Activated CD4-positive, alpha-beta T cell treated with anti-CD3 and anti-CD28 coated beads for 4 hours (primary cell): ENCODE data around the gene PLIN4.

ENCODE experiments used
- DNase-seq, 2 donors: peaks; one replicate each; pipeline ENCODE4 v3.0.0-alpha.2; 2020

The PLIN4 gene

GRCh38 chr19:4454747-4455718, 63.3 kb downstream of the PLIN4 start:
- no peak for DNase-seq

DNA sequence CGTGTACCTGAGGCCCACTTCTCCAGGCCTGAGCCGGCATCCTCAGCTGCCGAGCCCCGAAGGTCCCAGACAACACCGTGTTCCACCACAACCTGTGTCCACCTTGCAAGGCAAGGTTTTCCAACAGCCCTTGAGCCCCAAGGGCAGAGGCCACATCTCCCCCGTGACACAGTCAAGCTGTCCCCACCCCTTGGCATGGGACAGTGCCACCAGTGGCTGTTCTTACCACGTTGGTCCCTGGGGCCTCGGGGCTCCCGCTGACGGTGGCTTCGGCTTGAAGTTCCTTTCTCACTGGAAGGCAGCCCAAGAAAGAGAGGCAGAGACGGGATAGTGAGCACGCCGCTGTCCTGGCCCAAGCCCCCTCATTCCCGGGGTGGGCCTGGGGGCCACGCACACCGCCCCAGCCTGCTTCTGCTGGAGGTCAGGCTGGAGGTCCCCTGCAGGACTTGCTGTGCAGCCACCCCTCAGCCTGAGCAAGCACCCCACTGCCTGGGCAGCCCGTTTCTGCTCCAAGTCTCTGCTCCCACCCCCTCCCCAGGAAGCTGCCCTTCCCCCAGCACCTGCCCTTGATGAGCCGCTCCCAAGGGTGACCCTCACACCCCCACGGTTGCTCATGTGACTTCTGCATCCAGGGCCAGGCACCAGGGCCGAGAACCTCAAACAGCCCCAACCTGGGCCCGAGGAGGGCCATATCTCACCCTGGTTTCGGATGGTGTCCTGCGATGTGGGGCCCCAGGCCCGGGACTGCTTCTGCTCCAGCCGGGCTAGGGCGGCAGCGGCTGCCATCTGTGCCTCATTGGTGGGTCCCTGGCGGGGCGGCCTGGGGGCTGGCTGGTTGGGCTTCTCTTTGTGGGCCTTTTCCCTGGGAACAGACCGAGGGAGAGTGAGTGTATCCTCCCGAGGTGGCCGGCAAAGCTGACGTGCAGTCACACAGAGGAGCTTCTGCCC, 64.8 kb downstream of the PLIN4 start:
- DNase-seq, result no peak

DNA sequence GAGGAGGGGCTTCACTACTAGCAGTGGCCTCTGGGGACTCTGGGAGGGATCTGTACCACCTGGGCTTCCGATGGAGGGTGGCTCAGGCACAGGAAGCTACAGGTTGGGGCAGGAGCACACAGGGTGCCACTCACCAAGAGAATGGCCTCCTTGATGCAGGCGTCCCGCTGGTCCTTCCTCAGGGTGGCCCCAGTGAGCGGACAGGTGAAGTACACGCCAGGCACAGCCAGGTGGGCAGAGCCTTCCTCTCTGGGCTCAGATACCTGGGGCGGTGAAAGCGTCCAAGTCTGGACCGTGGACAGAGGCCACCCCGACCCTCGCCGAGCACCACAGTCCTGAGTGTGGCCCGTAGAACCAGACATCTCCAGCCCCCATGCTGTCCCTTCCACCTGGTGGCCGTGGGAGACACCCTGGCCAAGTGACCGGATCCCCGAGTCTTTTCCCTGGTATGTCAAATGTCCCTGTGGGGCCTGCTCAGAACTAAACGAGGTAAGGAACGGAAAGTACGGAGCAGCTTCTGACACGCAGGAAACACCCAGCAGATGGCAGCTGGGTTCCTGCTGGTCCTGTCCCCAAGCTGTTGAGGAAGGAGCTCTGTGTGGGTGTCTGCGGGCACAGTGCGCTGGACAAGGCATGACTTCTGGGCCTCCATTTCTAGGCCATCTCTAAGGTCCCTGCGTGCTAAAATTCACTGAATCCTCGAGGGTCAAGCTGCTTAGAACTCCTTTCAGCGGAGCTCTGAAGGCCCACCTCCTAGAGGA, 65.9 kb downstream of the PLIN4 start:
- DNase-seq, result no peak
